HepG2 (cell line): ENCODE data around the gene DLST. TPM values are rescaled to one million over a fixed set of nuclear protein-coding genes. Genes with fewer than 3 reads are reported as not detected.

Experiments
- CBX5 ChIP-seq: sonication (generic); formaldehyde crosslinking; IDR thresholded peaks from 2 replicates; pipeline ENCODE4 v1.4.0; 2020; ENCODE audit warnings: missing genetic modification reagents, borderline replicate concordance
- CCDC6 ChIP-seq: sonication (generic); formaldehyde crosslinking; IDR thresholded peaks from 2 replicates; pipeline ENCODE4 v1.8.1; 2022; ENCODE audit warnings: mild to moderate bottlenecking, missing genetic modification reagents, moderate library complexity
- ELF1 ChIP-seq: sonication (generic); formaldehyde crosslinking; IDR thresholded peaks from 2 replicates; pipeline ENCODE4 v1.4.0; 2020; ENCODE audit warnings: missing genetic modification reagents
- MTA1 ChIP-seq: sonication (generic); formaldehyde crosslinking; IDR thresholded peaks from 2 replicates; pipeline ENCODE4 v1.4.0; 2020; ENCODE audit warnings: missing genetic modification reagents, mild to moderate bottlenecking, borderline replicate concordance
- NKX3-1 ChIP-seq: sonication (generic); formaldehyde crosslinking; IDR thresholded peaks from 2 replicates; pipeline ENCODE4 v1.5.0; 2020; ENCODE audit warnings: missing genetic modification reagents
- NRL ChIP-seq: sonication (generic); formaldehyde crosslinking; IDR thresholded peaks from 2 replicates; pipeline ENCODE4 v1.5.0; 2020; ENCODE audit warnings: missing genetic modification reagents, mild to moderate bottlenecking, moderate library complexity, borderline replicate concordance
- PRMT3 ChIP-seq: sonication (generic); formaldehyde crosslinking; IDR thresholded peaks from 2 replicates; pipeline ENCODE4 v1.8.1; 2022; ENCODE audit warnings: low read depth, mild to moderate bottlenecking, moderate library complexity, missing genetic modification reagents, borderline replicate concordance
- SPEN ChIP-seq: sonication (generic); formaldehyde crosslinking; IDR thresholded peaks from 2 replicates; pipeline ENCODE4 v1.5.1; 2020; ENCODE audit warnings: low read depth, mild to moderate bottlenecking, missing genetic modification reagents
- SRSF1 ChIP-seq: fragments of 200-400 bp; formaldehyde crosslinking; optimal IDR thresholded peaks from 2 replicates; pipeline ENCODE3; 2017; ENCODE audit warnings: mild to moderate bottlenecking, low read depth, low read length, moderate library complexity
- SUZ12 ChIP-seq: fragments of 150-350 bp; IDR thresholded peaks from 2 replicates; pipeline ENCODE4 v1.6.1; 2014; ENCODE audit warnings: low read depth, low read length
- TEAD2 ChIP-seq: sonication (generic); formaldehyde crosslinking; IDR thresholded peaks from 2 replicates; pipeline ENCODE4 v1.9.0; 2021; ENCODE audit warnings: missing genetic modification reagents
- TGIF2 ChIP-seq: IDR thresholded peaks from 2 replicates; pipeline ENCODE4 v1.6.1; 2016; ENCODE audit warnings: control low read depth, missing compliant biosample characterization
- ZEB1 ChIP-seq: IDR thresholded peaks from 2 replicates; pipeline ENCODE4 v1.6.1; 2012; ENCODE audit warnings: mild to moderate bottlenecking, low read depth, inconsistent platforms; ENCODE audit not compliant: insufficient replicate concordance
- ZKSCAN8 ChIP-seq: IDR thresholded peaks from 2 replicates; pipeline ENCODE4 v1.6.1; 2016; ENCODE audit warnings: borderline replicate concordance, missing genetic modification reagents, missing compliant biosample characterization
- ZNF180 ChIP-seq: sonication (generic); formaldehyde crosslinking; IDR thresholded peaks from 2 replicates; pipeline ENCODE4 v1.4.0; 2020; ENCODE audit warnings: low read depth, missing genetic modification reagents, borderline replicate concordance
- ZNF207 ChIP-seq: fragments of 450-650 bp; IDR thresholded peaks from 2 replicates; pipeline ENCODE4 v1.6.1; 2016; ENCODE audit warnings: antibody characterized with exemption, borderline replicate concordance
- ZNF30 ChIP-seq: sonication (generic); formaldehyde crosslinking; IDR thresholded peaks from 2 replicates; pipeline ENCODE4 v1.5.0; 2020; ENCODE audit warnings: mild to moderate bottlenecking, missing genetic modification reagents
- ZNF768 ChIP-seq: sonication (generic); formaldehyde crosslinking; IDR thresholded peaks from 2 replicates; pipeline ENCODE4 v1.4.0; 2020; ENCODE audit warnings: missing genetic modification reagents
- polyA plus RNA-seq, 8 experiments: library from polyadenylated mRNA; depleted of rRNA in 3 of 8; stranded (reverse) in 7 of 8; unstranded in 1 of 8; fragments of >200 nt; fragmentation: Illumina TruSeq in 4 of 8; extraction: Trizol in 4 of 8; gene quantifications; 2 replicates each; pipeline versions ENCODE4 v1.2.1 to v1.2.3, GENCODE V29; 2011 to 2016; ENCODE audit warnings: low read depth in 4 of 8, missing spikeins in 1 of 8, mixed read lengths in 1 of 8; ENCODE audit not compliant: insufficient read depth in 1 of 8
- total RNA-seq, 5 experiments: library from RNA; depleted of rRNA; stranded (reverse); fragments of >200 nt; fragmentation: Illumina TruSeq; extraction: Trizol; gene quantifications; 2 replicates each; pipeline ENCODE4 v1.2.3, GENCODE V29; 2016; ENCODE audit warnings: low read depth in 1 of 5
- TF ChIP-seq, protein P1 (sequence below): sonication (generic); formaldehyde crosslinking; IDR thresholded peaks from 2 replicates; pipeline ENCODE4 v1.4.0; 2020; ENCODE audit warnings: mild to moderate bottlenecking, missing genetic modification reagents
- TF ChIP-seq, protein P2 (sequence below): sonication (generic); formaldehyde crosslinking; IDR thresholded peaks from 2 replicates; pipeline ENCODE4 v1.8.1; 2023; ENCODE audit warnings: mild to moderate bottlenecking, moderate library complexity, missing genetic modification reagents
- TF ChIP-seq, protein P3 (sequence below): sonication (generic); formaldehyde crosslinking; conservative IDR thresholded peaks from 2 replicates; pipeline ENCODE4 v1.4.0; 2020; ENCODE audit warnings: missing genetic modification reagents
- TF ChIP-seq, protein P4 (sequence below): sonication (generic); formaldehyde crosslinking; IDR thresholded peaks from 2 replicates; pipeline ENCODE4 v1.9.0; 2021; ENCODE audit warnings: missing genetic modification reagents, mild to moderate bottlenecking, borderline replicate concordance

Gene DLST
- total and polyA plus RNA-seq, 2 of the 13 experiments (the other 11 are each of a cell fraction or from before 2014, with no cell fraction given), result 56.5 to 94.3 TPM

DNA sequence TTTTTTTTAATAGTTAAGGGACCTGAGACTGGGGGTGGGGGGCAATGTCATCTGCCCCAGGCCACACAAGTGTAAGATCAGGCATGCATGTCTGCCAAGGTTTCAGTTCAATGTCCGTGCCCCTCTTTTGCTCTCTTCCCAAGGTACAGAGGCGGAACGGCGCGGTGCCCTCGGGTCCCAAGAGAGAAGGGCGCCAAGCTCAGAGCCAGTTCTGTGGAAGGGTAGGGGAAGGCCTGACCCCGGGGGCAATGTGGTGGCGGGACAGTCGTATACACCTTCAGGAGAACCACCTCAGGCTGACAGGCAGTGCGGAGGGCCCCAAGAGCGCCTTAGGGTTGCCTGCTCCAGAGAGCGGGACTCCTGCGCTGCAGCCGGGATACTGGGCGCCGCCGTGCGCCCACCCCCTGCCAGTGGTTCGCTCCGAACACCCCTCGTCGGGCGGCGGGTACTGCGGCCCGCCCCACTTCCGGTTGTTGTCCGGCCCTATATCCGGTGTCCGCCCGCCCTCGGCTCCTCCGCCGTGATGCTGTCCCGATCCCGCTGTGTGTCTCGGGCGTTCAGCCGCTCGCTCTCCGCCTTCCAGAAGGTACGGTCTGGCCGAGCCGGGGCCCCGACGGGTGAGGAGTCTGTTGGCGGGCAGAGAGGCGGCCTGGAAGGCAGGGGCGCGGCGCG, at the start of gene DLST (continued):
- peak; percentile 74; the same call in 1 of the 2 replicates for TF ChIP-seq ZNF30 (CRISPR knock-in tag)
- TF ChIP-seq, protein P1, sequence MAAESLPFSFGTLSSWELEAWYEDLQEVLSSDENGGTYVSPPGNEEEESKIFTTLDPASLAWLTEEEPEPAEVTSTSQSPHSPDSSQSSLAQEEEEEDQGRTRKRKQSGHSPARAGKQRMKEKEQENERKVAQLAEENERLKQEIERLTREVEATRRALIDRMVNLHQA (CRISPR knock-in tag), result 0 out of 2 replicates have a peak, but pooled peaks have one; percentile 57
- TF ChIP-seq, protein P2, sequence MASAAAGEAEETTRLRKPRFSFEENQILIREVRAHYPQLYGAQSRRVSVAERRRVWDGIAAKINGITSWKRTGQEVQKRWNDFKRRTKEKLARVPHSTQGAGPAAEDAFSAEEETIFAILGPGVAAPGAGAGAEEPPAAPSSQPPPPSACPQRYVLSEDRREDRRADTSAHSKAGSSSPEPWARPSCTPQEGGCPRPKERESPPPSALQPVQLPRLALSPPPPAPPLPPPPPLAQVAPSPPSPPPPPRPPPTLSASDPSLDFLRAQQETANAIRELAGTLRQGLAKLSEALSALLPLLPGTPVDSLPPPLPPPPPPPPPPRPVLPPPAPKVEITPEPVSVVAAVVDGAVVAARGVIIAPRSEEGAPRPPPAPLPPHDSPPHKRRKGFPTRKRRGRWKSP (CRISPR knock-in tag), result peak; percentile 65; the same call in 1 of the 2 replicates
- TF ChIP-seq ELF1 (CRISPR knock-in tag), result peak; percentile 72
- TF ChIP-seq ZNF768, result peak; percentile 80
- TF ChIP-seq SPEN (CRISPR knock-in tag), result peak; percentile 92
- TF ChIP-seq SRSF1, result peak; percentile 67
- peak; percentile 72; the same call in 1 of the 2 replicates for TF ChIP-seq ZKSCAN8 (CRISPR knock-in tag)
- TF ChIP-seq NRL, result peak; percentile 82; the same call in 1 of the 2 replicates
- no peak for TF ChIP-seq NKX3-1 (CRISPR knock-in tag)
- TF ChIP-seq ZEB1, result peak; percentile 27
- TF ChIP-seq, protein P3, sequence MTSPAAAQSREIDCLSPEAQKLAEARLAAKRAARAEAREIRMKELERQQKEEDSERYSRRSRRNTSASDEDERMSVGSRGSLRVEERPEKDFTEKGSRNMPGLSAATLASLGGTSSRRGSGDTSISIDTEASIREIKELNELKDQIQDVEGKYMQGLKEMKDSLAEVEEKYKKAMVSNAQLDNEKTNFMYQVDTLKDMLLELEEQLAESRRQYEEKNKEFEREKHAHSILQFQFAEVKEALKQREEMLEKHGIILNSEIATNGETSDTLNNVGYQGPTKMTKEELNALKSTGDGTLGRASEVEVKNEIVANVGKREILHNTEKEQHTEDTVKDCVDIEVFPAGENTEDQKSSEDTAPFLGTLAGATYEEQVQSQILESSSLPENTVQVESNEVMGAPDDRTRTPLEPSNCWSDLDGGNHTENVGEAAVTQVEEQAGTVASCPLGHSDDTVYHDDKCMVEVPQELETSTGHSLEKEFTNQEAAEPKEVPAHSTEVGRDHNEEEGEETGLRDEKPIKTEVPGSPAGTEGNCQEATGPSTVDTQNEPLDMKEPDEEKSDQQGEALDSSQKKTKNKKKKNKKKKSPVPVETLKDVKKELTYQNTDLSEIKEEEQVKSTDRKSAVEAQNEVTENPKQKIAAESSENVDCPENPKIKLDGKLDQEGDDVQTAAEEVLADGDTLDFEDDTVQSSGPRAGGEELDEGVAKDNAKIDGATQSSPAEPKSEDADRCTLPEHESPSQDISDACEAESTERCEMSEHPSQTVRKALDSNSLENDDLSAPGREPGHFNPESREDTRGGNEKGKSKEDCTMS, result no peak
- TF ChIP-seq MTA1 (CRISPR knock-in tag), result no peak; the same call in 1 of the 2 replicates
- peak; percentile 43; the same call in 1 of the 2 replicates for TF ChIP-seq CCDC6 (CRISPR knock-in tag)
- TF ChIP-seq ZNF180 (CRISPR knock-in tag), result no peak
- no peak for TF ChIP-seq ZNF207
- no peak for TF ChIP-seq TEAD2
- TF ChIP-seq PRMT3 (CRISPR knock-in tag), result no peak
- peak; percentile 73; the same call in 1 of the 2 replicates for TF ChIP-seq CBX5 (CRISPR knock-in tag)
- TF ChIP-seq SUZ12, result no peak
- TF ChIP-seq, protein P4, sequence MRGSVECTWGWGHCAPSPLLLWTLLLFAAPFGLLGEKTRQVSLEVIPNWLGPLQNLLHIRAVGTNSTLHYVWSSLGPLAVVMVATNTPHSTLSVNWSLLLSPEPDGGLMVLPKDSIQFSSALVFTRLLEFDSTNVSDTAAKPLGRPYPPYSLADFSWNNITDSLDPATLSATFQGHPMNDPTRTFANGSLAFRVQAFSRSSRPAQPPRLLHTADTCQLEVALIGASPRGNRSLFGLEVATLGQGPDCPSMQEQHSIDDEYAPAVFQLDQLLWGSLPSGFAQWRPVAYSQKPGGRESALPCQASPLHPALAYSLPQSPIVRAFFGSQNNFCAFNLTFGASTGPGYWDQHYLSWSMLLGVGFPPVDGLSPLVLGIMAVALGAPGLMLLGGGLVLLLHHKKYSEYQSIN (CRISPR knock-in tag), result no peak
- no peak for TF ChIP-seq TGIF2 (CRISPR knock-in tag)
